Measurements from ENCODE around the gene HSPA4.

The HSPA4 gene

GRCh38 chr5:133114166-133114932 is 62.5 kb downstream of the HSPA4 start:
- Histone ChIP-seq H3K27ac (ENCODE audit: low read length) (no peak overlapping the region), H3K4me3 (ENCODE audit: low read length in 2 of 2) (no peak overlapping the region), H3K9me3 (ENCODE audit: control insufficient read depth in 2 of 2, low read length in 2 of 2) (no peaks in the 10 kb centered on the region), H3K4me1 (ENCODE audit: control insufficient read depth, insufficient read depth, low read length) (peaks cover 3% of the 10 kb centered on the region), H3K9ac (ENCODE audit: low read length in 2 of 2) (no peak overlapping the region), H3K27me3 (ENCODE audit: control insufficient read depth in 1 of 2, insufficient read depth in 2 of 2, low read length in 2 of 2) (peaks cover 3 to 7% of the 10 kb centered on the region in 2 donors), H3K36me3 (ENCODE audit: control insufficient read depth in 2 of 2, insufficient read depth in 2 of 2, low read length in 2 of 2) (no peaks in the 10 kb centered on the region)

GRCh38 chr5:133114933-133115310 is 63.1 kb downstream of the HSPA4 start:
- Histone ChIP-seq H3K36me3 (ENCODE audit: control insufficient read depth in 2 of 2, insufficient read depth in 2 of 2, low read length in 2 of 2) (no peaks in the 10 kb centered on the region), H3K9me3 (ENCODE audit: control insufficient read depth in 2 of 2, low read length in 2 of 2) (no peaks in the 10 kb centered on the region), H3K9ac (ENCODE audit: low read length in 2 of 2) (no peak overlapping the region), H3K4me3 (ENCODE audit: low read length in 2 of 2) (no peak overlapping the region), H3K27ac (ENCODE audit: low read length) (no peak overlapping the region), H3K4me1 (ENCODE audit: control insufficient read depth, insufficient read depth, low read length) (peaks cover 3% of the 10 kb centered on the region), H3K27me3 (ENCODE audit: control insufficient read depth in 1 of 2, insufficient read depth in 2 of 2, low read length in 2 of 2) (peaks cover 3 to 7% of the 10 kb centered on the region in 2 donors)

DNA sequence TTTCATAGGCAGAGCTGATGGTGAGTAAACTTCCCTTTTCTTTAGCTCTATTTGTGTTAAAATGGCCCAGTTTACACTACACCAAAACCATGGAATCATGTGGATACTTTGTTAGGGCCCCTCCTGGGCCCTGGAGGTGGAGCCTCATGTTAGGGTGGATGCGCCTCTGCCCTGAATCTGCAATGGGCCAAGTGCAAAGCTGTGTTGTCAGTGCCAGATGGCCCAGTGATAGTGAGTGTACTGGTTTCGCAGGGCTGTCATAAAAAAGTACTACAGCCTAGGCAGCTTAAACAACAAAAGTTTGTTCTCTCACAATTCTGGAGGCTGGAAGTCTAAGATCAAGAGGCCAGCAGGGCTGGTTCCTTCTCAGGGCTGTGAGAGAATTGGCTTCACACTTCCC is 64.8 kb downstream of the HSPA4 start:
- Histone ChIP-seq H3K9ac (ENCODE audit: low read length in 2 of 2) (no peak overlapping the region), H3K27me3 (ENCODE audit: control insufficient read depth in 1 of 2, insufficient read depth in 2 of 2, low read length in 2 of 2) (peaks cover 0 to 3% of the 10 kb centered on the region in 2 donors), H3K27ac (ENCODE audit: low read length) (no peak overlapping the region), H3K36me3 (ENCODE audit: control insufficient read depth in 2 of 2, insufficient read depth in 2 of 2, low read length in 2 of 2) (no peaks in the 10 kb centered on the region), H3K9me3 (ENCODE audit: control insufficient read depth in 2 of 2, low read length in 2 of 2) (no peaks in the 10 kb centered on the region), H3K4me1 (ENCODE audit: control insufficient read depth, insufficient read depth, low read length) (no peaks in the 10 kb centered on the region), H3K4me3 (ENCODE audit: low read length in 2 of 2) (no peak overlapping the region)

- H3K9me3 ChIP-seq (ENCODE audit: control insufficient read depth in 2 of 2, low read length in 2 of 2), result no peaks in the 10 kb centered on the region
- no peak overlapping the region for H3K9ac ChIP-seq (ENCODE audit: low read length in 2 of 2)
- peaks cover 0 to 2% of the 10 kb centered on the region in 2 donors for H3K27me3 ChIP-seq (ENCODE audit: control insufficient read depth in 1 of 2, insufficient read depth in 2 of 2, low read length in 2 of 2)
- H3K27ac ChIP-seq (ENCODE audit: low read length), result no peak overlapping the region
- no peaks in the 10 kb centered on the region for H3K4me1 ChIP-seq (ENCODE audit: control insufficient read depth, insufficient read depth, low read length)
- H3K4me3 ChIP-seq (ENCODE audit: low read length in 2 of 2), result no peak overlapping the region
- H3K36me3 ChIP-seq (ENCODE audit: control insufficient read depth in 2 of 2, insufficient read depth in 2 of 2, low read length in 2 of 2), result no peaks in the 10 kb centered on the region
These were observed 65.5 kb downstream of the HSPA4 start for GRCh38 chr5:133117166-133117911.

- no peak overlapping the region for H3K4me3 ChIP-seq (ENCODE audit: low read length in 2 of 2)
- no peak overlapping the region for H3K27ac ChIP-seq (ENCODE audit: low read length)
- peaks cover 0 to 2% of the 10 kb centered on the region in 2 donors for H3K27me3 ChIP-seq (ENCODE audit: control insufficient read depth in 1 of 2, insufficient read depth in 2 of 2, low read length in 2 of 2)
- H3K9ac ChIP-seq (ENCODE audit: low read length in 2 of 2), result no peak overlapping the region
- no peaks in the 10 kb centered on the region for H3K36me3 ChIP-seq (ENCODE audit: control insufficient read depth in 2 of 2, insufficient read depth in 2 of 2, low read length in 2 of 2)
- no peaks in the 10 kb centered on the region for H3K9me3 ChIP-seq (ENCODE audit: control insufficient read depth in 2 of 2, low read length in 2 of 2)
- H3K4me1 ChIP-seq (ENCODE audit: control insufficient read depth, insufficient read depth, low read length), result no peaks in the 10 kb centered on the region
These were observed 66.2 kb downstream of the HSPA4 start for GRCh38 chr5:133117912-133118445.

GRCh38 chr5:133118741-133119140 is 66.9 kb downstream of the HSPA4 start:
- Histone ChIP-seq H3K4me1 (ENCODE audit: control insufficient read depth, insufficient read depth, low read length) (no peaks in the 10 kb centered on the region), H3K4me3 (ENCODE audit: low read length in 2 of 2) (no peak overlapping the region), H3K9me3 (ENCODE audit: control insufficient read depth in 2 of 2, low read length in 2 of 2) (no peaks in the 10 kb centered on the region), H3K27me3 (ENCODE audit: control insufficient read depth in 1 of 2, insufficient read depth in 2 of 2, low read length in 2 of 2) (no peaks in the 10 kb centered on the region), H3K9ac (ENCODE audit: low read length in 2 of 2) (no peak overlapping the region), H3K36me3 (ENCODE audit: control insufficient read depth in 2 of 2, insufficient read depth in 2 of 2, low read length in 2 of 2) (no peaks in the 10 kb centered on the region), H3K27ac (ENCODE audit: low read length) (no peak overlapping the region)

DNA sequence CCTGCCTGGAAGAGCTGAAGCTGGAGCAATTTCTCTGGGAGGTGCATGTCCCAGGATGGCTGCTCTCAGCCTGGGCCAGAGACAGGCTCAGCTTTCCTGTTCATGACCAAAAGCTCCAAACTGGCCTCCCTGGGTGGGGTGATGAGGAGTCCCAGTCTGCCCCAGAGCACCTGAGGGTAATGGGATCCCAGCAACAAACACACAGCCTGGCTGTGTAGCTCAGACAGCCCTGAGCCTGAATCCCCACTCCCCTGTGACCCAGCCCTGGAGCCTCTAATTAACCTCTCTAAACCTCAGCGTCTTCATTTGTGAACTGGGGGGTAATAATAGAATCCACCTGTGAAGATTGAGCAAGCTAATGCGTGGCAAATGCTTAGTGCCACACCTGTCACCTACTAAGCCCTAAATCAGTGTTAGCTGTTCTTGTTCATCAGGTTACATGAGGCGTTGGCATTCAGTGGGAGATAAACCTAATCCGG is 67.5 kb downstream of the HSPA4 start:
- H3K27me3 ChIP-seq (ENCODE audit: control insufficient read depth in 1 of 2, insufficient read depth in 2 of 2, low read length in 2 of 2), result no peaks in the 10 kb centered on the region
- no peaks in the 10 kb centered on the region for H3K36me3 ChIP-seq (ENCODE audit: control insufficient read depth in 2 of 2, insufficient read depth in 2 of 2, low read length in 2 of 2)
- no peak overlapping the region for H3K4me3 ChIP-seq (ENCODE audit: low read length in 2 of 2)
- no peaks in the 10 kb centered on the region for H3K9me3 ChIP-seq (ENCODE audit: control insufficient read depth in 2 of 2, low read length in 2 of 2)
- H3K9ac ChIP-seq (ENCODE audit: low read length in 2 of 2), result no peak overlapping the region
- H3K4me1 ChIP-seq (ENCODE audit: control insufficient read depth, insufficient read depth, low read length), result no peaks in the 10 kb centered on the region
- no peak overlapping the region for H3K27ac ChIP-seq (ENCODE audit: low read length)

DNA sequence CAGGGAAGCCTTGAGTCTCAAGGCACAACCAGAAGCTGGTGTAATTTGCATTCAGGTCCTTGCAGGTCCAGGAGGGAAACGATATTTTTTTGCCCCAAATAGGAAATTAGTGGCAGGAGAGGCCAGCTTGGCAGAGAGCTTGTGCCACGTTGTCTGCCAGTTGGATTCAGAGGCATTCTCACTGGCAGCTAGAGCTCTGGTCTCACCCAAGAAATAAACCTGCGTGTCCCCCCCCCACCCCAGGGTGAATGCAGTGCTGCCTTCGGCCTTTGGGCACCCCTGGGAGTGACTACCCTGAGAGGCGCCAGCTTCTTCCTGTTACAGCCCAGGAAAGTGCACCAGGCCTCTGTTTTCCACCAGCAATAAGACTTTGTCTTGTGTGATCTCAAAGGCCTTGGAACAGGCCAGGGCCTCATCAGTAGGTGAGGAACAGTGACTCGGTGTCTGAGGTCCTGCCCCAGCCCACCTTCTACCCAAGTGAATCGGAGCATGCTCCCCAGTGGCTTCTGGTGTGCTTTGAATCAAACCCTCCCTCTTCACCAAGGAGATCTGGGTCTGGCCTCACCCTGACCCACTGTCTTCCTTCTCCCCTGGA is 68.4 kb downstream of the HSPA4 start:
- no peak overlapping the region for H3K4me3 ChIP-seq (ENCODE audit: low read length in 2 of 2)
- H3K36me3 ChIP-seq (ENCODE audit: control insufficient read depth in 2 of 2, insufficient read depth in 2 of 2, low read length in 2 of 2), result no peaks in the 10 kb centered on the region
- no peak overlapping the region for H3K9ac ChIP-seq (ENCODE audit: low read length in 2 of 2)
- H3K27me3 ChIP-seq (ENCODE audit: control insufficient read depth in 1 of 2, insufficient read depth in 2 of 2, low read length in 2 of 2), result no peaks in the 10 kb centered on the region
- H3K9me3 ChIP-seq (ENCODE audit: control insufficient read depth in 2 of 2, low read length in 2 of 2), result no peaks in the 10 kb centered on the region
- no peaks in the 10 kb centered on the region for H3K4me1 ChIP-seq (ENCODE audit: control insufficient read depth, insufficient read depth, low read length)
- no peak overlapping the region for H3K27ac ChIP-seq (ENCODE audit: low read length)

GRCh38 chr5:133121080-133121479 is 69.3 kb downstream of the HSPA4 start:
- no peaks in the 10 kb centered on the region for H3K4me1 ChIP-seq (ENCODE audit: control insufficient read depth, insufficient read depth, low read length)
- no peak overlapping the region for H3K9ac ChIP-seq (ENCODE audit: low read length in 2 of 2)
- no peaks in the 10 kb centered on the region for H3K27me3 ChIP-seq (ENCODE audit: control insufficient read depth in 1 of 2, insufficient read depth in 2 of 2, low read length in 2 of 2)
- H3K36me3 ChIP-seq (ENCODE audit: control insufficient read depth in 2 of 2, insufficient read depth in 2 of 2, low read length in 2 of 2), result no peaks in the 10 kb centered on the region
- no peaks in the 10 kb centered on the region for H3K9me3 ChIP-seq (ENCODE audit: control insufficient read depth in 2 of 2, low read length in 2 of 2)
- no peak overlapping the region for H3K27ac ChIP-seq (ENCODE audit: low read length)
- H3K4me3 ChIP-seq (ENCODE audit: low read length in 2 of 2), result no peak overlapping the region

DNA sequence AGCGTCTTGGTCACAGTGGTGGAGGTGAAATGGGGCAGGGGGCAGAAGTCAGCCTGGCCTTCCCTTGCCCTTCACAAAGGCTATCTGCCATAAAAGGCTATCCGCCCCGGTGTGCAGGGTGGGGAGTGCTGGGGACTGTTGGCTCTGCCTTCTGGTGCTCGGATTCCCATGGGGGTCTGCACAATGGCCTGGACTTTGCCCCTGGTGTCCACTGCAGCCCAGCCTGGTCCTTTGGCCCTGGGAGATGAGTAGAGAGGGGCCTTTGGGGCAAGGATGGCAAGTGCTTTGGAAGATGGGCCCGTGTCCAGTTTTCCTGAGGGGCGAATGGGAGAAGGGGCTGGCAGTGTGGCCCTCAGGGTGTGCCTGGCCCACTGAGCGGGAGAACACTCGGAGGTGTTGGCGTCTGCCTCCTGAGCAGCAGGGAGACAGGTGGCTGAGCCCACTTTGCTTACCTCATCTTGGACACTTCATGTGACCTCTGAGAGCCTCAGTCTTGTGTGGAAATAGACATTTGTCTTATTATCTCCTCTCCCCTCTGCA is 69.9 kb downstream of the HSPA4 start:
- H3K9me3 ChIP-seq (ENCODE audit: control insufficient read depth in 2 of 2, low read length in 2 of 2), result no peaks in the 10 kb centered on the region
- no peak overlapping the region for H3K27ac ChIP-seq (ENCODE audit: low read length)
- H3K4me1 ChIP-seq (ENCODE audit: control insufficient read depth, insufficient read depth, low read length), result no peaks in the 10 kb centered on the region
- H3K36me3 ChIP-seq (ENCODE audit: control insufficient read depth in 2 of 2, insufficient read depth in 2 of 2, low read length in 2 of 2), result no peaks in the 10 kb centered on the region
- H3K9ac ChIP-seq (ENCODE audit: low read length in 2 of 2), result no peak overlapping the region
- no peak overlapping the region for H3K4me3 ChIP-seq (ENCODE audit: low read length in 2 of 2)
- no peaks in the 10 kb centered on the region for H3K27me3 ChIP-seq (ENCODE audit: control insufficient read depth in 1 of 2, insufficient read depth in 2 of 2, low read length in 2 of 2)

Data from stomach smooth muscle (tissue), 2 donors.